Activated T-helper 1 cell treated with Interleukin-2 at 50 U/mL for 16 hours (primary cell): ENCODE results near the gene ERBB2.
"Not testable (repeated sequence)": the region's sequence is repeated elsewhere in the genome, so short reads cannot be mapped to it uniquely, and the experiment has no call there.

Source experiments
- DNase-seq: peaks from one replicate; pipeline ENCODE4 v3.0.0-alpha.2; 2020; ENCODE audit warnings: low read depth

Gene ERBB2

GRCh38 chr17:39703913-39704312 is 4.0 kb downstream of the ERBB2 start:
- DNase-seq, result no peak

GRCh38 chr17:39704821-39705551 is 5.1 kb downstream of the ERBB2 start:
- DNase-seq, result no peak

GRCh38 chr17:39705786-39706348 is 6.0 kb downstream of the ERBB2 start:
- no peak for DNase-seq

GRCh38 chr17:39706383-39706782 is 6.5 kb downstream of the ERBB2 start:
- no peak for DNase-seq

- no peak for DNase-seq
Measured at GRCh38 chr17:39706921-39707337, 7.1 kb downstream of the ERBB2 start.

GRCh38 chr17:39709319-39709997 is 9.6 kb downstream of the ERBB2 start:
- no peak for DNase-seq

GRCh38 chr17:39709998-39710964 is 10.4 kb downstream of the ERBB2 start:
- no peak for DNase-seq

- not testable (repeated sequence) for DNase-seq
Measured at GRCh38 chr17:39711071-39711470, 11.2 kb downstream of the ERBB2 start.

GRCh38 chr17:39711851-39712250 is 12.0 kb downstream of the ERBB2 start:
- DNase-seq, result no peak

GRCh38 chr17:39714234-39714633 is 14.4 kb downstream of the ERBB2 start:
- DNase-seq, result no peak

- DNase-seq, result no peak
Measured at GRCh38 chr17:39715375-39716072, 15.7 kb downstream of the ERBB2 start.

- no peak for DNase-seq
Measured at GRCh38 chr17:39716073-39716818, 16.4 kb downstream of the ERBB2 start.

GRCh38 chr17:39716879-39717536 is 17.1 kb downstream of the ERBB2 start:
- DNase-seq, result no peak

GRCh38 chr17:39717660-39718059 is 17.8 kb downstream of the ERBB2 start:
- DNase-seq, result no peak

GRCh38 chr17:39719563-39720355 is 19.9 kb downstream of the ERBB2 start:
- DNase-seq, result no peak

GRCh38 chr17:39722104-39722503 is 22.2 kb downstream of the ERBB2 start:
- DNase-seq, result no peak

GRCh38 chr17:39722965-39723848 is 23.3 kb downstream of the ERBB2 start:
- DNase-seq, result no peak

GRCh38 chr17:39724731-39725130 is 24.9 kb downstream of the ERBB2 start:
- no peak for DNase-seq
